PC-9 (cell line): ENCODE results near the gene DNAJB12. TPM values are rescaled to one million over a fixed set of nuclear protein-coding genes. Genes with fewer than 3 reads are reported as not detected.
"Not testable (repeated sequence)": the region's sequence is repeated elsewhere in the genome, so short reads cannot be mapped to it uniquely, and the experiment has no call there.

ENCODE experiments used
- BruUV-seq: library from RNA; stranded (reverse); fragments of 400-500 nt; replicated peaks from 2 replicates; lab custom pipeline; 2021; lab: Mats Ljungman, UMichigan
- CTCF ChIA-PET: fragments of 300-600 bp; sonication (Branson Sonifier 250); formaldehyde crosslinking; loops from one replicate; lab custom pipeline; 2022; ENCODE audit warnings: antibody characterized with exemption; lab: Charles Lee
- POLR2A ChIA-PET: fragments of 300-600 bp; sonication (Branson Sonifier 250); formaldehyde crosslinking; loops from one replicate; lab custom pipeline; 2022; ENCODE audit warnings: antibody characterized with exemption; ENCODE audit not compliant: unreplicated experiment; lab: Charles Lee
- DNase-seq, 2 experiments: peaks; one replicate each; pipeline versions ENCODE4 v3.0.0 to v3.0.0-alpha.2; 2015 to 2022; ENCODE audit warnings: mixed read lengths in 1 of 2
- H2AFZ ChIP-seq: fragments of 200-600 bp; sonication (generic); 2 replicates; pipeline ENCODE4 v1.8.1; 2017; ENCODE audit warnings: antibody characterized with exemption
- H3F3A ChIP-seq: fragments of 200-600 bp; sonication (generic); 2 replicates; pipeline ENCODE4 v1.8.1; 2017; ENCODE audit warnings: antibody characterized with exemption, mild to moderate bottlenecking, low read depth; ENCODE audit not compliant: insufficient read depth
- H3K27ac ChIP-seq: fragments of 200-600 bp; sonication (generic); 2 replicates; pipeline ENCODE4 v1.6.1; 2016; ENCODE audit warnings: mixed run types
- H3K27me3 ChIP-seq: fragments of 200-600 bp; sonication (generic); 2 replicates; pipeline ENCODE4 v1.6.1; 2016; ENCODE audit warnings: low read depth, mixed run types; ENCODE audit not compliant: insufficient read depth
- H3K36me3 ChIP-seq: fragments of 200-600 bp; sonication (generic); 2 replicates; pipeline ENCODE4 v1.6.1; 2016; ENCODE audit warnings: low read depth, mixed run types
- H3K4me1 ChIP-seq: fragments of 200-600 bp; sonication (generic); replicated peaks from 2 replicates; pipeline ENCODE4 v1.6.1; 2016; ENCODE audit warnings: mixed run types; ENCODE audit not compliant: insufficient read depth
- H3K4me2 ChIP-seq: fragments of 200-600 bp; sonication (generic); 2 replicates; pipeline ENCODE4 v1.6.1; 2017; ENCODE audit warnings: mixed run types
- H3K4me3 ChIP-seq: fragments of 200-600 bp; sonication (generic); 2 replicates; pipeline ENCODE4 v1.6.1; 2016; ENCODE audit warnings: mixed run types
- H3K79me2 ChIP-seq: fragments of 200-600 bp; sonication (generic); 2 replicates; pipeline ENCODE4 v1.6.1; 2017; ENCODE audit warnings: low read depth, mixed run types
- H3K9me2 ChIP-seq: fragments of 200-600 bp; sonication (generic); 2 replicates; pipeline ENCODE4 v1.8.1; 2017; ENCODE audit warnings: mild to moderate bottlenecking; ENCODE audit not compliant: insufficient read depth
- H3K9me3 ChIP-seq: fragments of 200-600 bp; sonication (generic); 2 replicates; pipeline ENCODE4 v1.8.1; 2016; ENCODE audit warnings: low read depth; ENCODE audit not compliant: insufficient read depth
- H4K20me1 ChIP-seq: fragments of 200-600 bp; sonication (generic); 2 replicates; pipeline ENCODE4 v1.8.1; 2017; ENCODE audit not compliant: insufficient read depth
- EZH2 ChIP-seq: fragments of 200-600 bp; sonication (generic); IDR thresholded peaks from 2 replicates; pipeline ENCODE4 v1.8.0; 2017; ENCODE audit warnings: antibody characterized with exemption, low read depth
- intact Hi-C: fragments of 100-400 bp; cut with micrococcal nuclease; formaldehyde crosslinking; loops from one replicate; pipeline ENCODE4 v1.10.0; 2022; ENCODE audit not compliant: unreplicated experiment
- total RNA-seq: library from RNA; stranded (reverse); gene quantifications from 2 replicates; pipeline ENCODE4 v1.2.3, GENCODE V29; 2021
- TF ChIP-seq, protein P1 (sequence below): fragments of 200-600 bp; sonication (generic); conservative IDR thresholded peaks from 2 replicates; pipeline ENCODE4 v1.6.1; 2017; ENCODE audit warnings: mixed run types, antibody characterized with exemption, mild to moderate bottlenecking, moderate library complexity

The DNAJB12 gene
- total RNA-seq, 1 experiment from 2014 or later: 46.9 TPM

GRCh38 chr10:72348282-72348681 is 6.4 kb downstream of the DNAJB12 start:
- Histone ChIP-seq H3K27me3 (no peaks in the 10 kb centered on the region), H3K36me3 (peaks cover 4% of the 10 kb centered on the region; the same call in 1 of the 2 replicates), H3K4me3 (no peak overlapping the region), H3F3A (no peaks in the 10 kb centered on the region; the same call in 1 of the 2 replicates), H4K20me1 (no peaks in the 10 kb centered on the region; the same call in none of the 2 replicates), H3K4me1 (peaks cover 9% of the 10 kb centered on the region), H3K27ac (no peak overlapping the region), H3K79me2 (peaks cover 45% of the 10 kb centered on the region), H2AFZ (no peak overlapping the region), H3K4me2 (no peak overlapping the region), H3K9me3 (no peaks in the 10 kb centered on the region), H3K9me2 (no peaks in the 10 kb centered on the region)
- ChIA-PET CTCF (no interaction called here), POLR2A (interaction anchor here (0.6 kb wide), 2 partner anchors 16 to 412 kb away, joined by 4 read pairs; no protein-coding TSS in a partner anchor)
- no peak for TF ChIP-seq EZH2
- TF ChIP-seq, protein P1, sequence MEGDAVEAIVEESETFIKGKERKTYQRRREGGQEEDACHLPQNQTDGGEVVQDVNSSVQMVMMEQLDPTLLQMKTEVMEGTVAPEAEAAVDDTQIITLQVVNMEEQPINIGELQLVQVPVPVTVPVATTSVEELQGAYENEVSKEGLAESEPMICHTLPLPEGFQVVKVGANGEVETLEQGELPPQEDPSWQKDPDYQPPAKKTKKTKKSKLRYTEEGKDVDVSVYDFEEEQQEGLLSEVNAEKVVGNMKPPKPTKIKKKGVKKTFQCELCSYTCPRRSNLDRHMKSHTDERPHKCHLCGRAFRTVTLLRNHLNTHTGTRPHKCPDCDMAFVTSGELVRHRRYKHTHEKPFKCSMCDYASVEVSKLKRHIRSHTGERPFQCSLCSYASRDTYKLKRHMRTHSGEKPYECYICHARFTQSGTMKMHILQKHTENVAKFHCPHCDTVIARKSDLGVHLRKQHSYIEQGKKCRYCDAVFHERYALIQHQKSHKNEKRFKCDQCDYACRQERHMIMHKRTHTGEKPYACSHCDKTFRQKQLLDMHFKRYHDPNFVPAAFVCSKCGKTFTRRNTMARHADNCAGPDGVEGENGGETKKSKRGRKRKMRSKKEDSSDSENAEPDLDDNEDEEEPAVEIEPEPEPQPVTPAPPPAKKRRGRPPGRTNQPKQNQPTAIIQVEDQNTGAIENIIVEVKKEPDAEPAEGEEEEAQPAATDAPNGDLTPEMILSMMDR: no peak
- no peak for DNase-seq
- no TSS peak for BruUV-seq
- intact Hi-C loops: no loop called here

DNA sequence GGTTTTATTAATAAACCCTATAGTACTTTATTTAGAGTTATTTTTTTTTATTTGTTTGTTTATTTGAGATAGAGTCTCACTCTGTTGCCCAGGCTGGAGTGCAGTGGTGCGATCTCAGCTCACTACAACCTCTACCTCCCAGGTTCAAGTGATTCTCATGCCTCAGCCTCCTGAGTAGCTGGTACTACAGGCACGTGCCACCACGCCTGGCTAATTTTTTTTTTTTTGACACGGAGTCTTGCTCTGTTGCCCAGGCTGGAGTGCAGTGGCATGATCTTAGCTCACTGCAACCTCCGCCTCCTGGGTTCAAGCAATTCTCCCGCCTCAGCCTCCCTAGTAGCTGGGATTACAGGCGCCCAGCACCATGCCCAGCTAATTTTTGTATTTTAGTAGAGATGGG is 8.6 kb downstream of the DNAJB12 start:
- H3K4me3 ChIP-seq, H2AFZ ChIP-seq, H3K27me3 ChIP-seq, BruUV-seq, H3K9me3 ChIP-seq, H3K4me1 ChIP-seq, H3K36me3 ChIP-seq, intact Hi-C loops, H3K9me2 ChIP-seq, CTCF ChIA-PET, POLR2A ChIA-PET, H4K20me1 ChIP-seq, H3K27ac ChIP-seq, H3F3A ChIP-seq, DNase-seq, H3K4me2 ChIP-seq: not testable (repeated sequence)
- peaks cover 23% of the 10 kb centered on the region for H3K79me2 ChIP-seq

GRCh38 chr10:72344932-72345331 is 9.8 kb downstream of the DNAJB12 start:
- Histone ChIP-seq H3F3A (peaks cover 4% of the 10 kb centered on the region; the same call in 1 of the 2 replicates), H4K20me1 (no peaks in the 10 kb centered on the region), H3K36me3 (peaks cover 20% of the 10 kb centered on the region), H3K4me1 (no peaks in the 10 kb centered on the region), H3K9me2 (no peaks in the 10 kb centered on the region), H3K27me3 (no peaks in the 10 kb centered on the region), H3K27ac (no peak overlapping the region), H3K79me2 (0 out of 2 replicates have a peak, but pooled peaks cover 16% of the 10 kb centered on the region), H3K4me3 (no peak overlapping the region), H3K4me2 (no peak overlapping the region), H2AFZ (no peak overlapping the region), H3K9me3 (no peaks in the 10 kb centered on the region; the same call in 1 of the 2 replicates)
- intact Hi-C loops: no loop called here
- ChIA-PET CTCF (interaction anchor here (0.5 kb wide), 1 partner anchor 124 kb away, joined by 6 read pairs; no protein-coding TSS in a partner anchor), POLR2A (no interaction called here)
- no peak for DNase-seq
- no TSS peak for BruUV-seq
- TF ChIP-seq EZH2: no peak
- TF ChIP-seq, protein P1: no peak
